ENCODE data around the gene DSC3. TPM values are rescaled to one million over a fixed set of nuclear protein-coding genes. Genes with fewer than 3 reads are reported as not detected.

Gene DSC3
- total RNA-seq, 1 experiment from 2014 or later = 60.8 TPM

GRCh38 chr18:30944773-30945417, 97.6 kb downstream of the DSC3 start:
- ChIA-PET CTCF (interaction anchor here (0.6 to 1.1 kb wide), 2 partner anchors 11 to 25 kb away, joined by 3 read pairs; no protein-coding TSS in a partner anchor), POLR2A (no interaction called here)
- BruUV-seq (replicated peaks) = no TSS peak
- Mint-ChIP-seq H3K36me3 (ENCODE audit: insufficient read depth, unreplicated experiment) (no peaks in the 10 kb centered on the region), H3K4me1 (ENCODE audit: insufficient read depth, unreplicated experiment) (peaks cover 2% of the 10 kb centered on the region), H3K27ac (ENCODE audit: low read depth, unreplicated experiment) (no peak overlapping the region), H3K9me3 (ENCODE audit: unreplicated experiment) (peaks cover 17% of the 10 kb centered on the region), H3K27me3 (ENCODE audit: insufficient read depth, unreplicated experiment) (peaks cover 18% of the 10 kb centered on the region), H3K4me3 (ENCODE audit: unreplicated experiment) (no peak overlapping the region)
- TF ChIP-seq CTCF (IDR thresholded peaks at IDR 0.05; ENCODE audit: unreplicated experiment) = no peak
- intact Hi-C loops (cut with micrococcal nuclease) = no loop called here
- DNase-seq (ENCODE audit: unreplicated experiment) = no peak

GRCh38 chr18:30940952-30941539, 101.5 kb downstream of the DSC3 start:
- DNase-seq (ENCODE audit: unreplicated experiment) = no peak
- Mint-ChIP-seq H3K36me3 (ENCODE audit: insufficient read depth, unreplicated experiment) (no peaks in the 10 kb centered on the region), H3K27me3 (ENCODE audit: insufficient read depth, unreplicated experiment) (peaks cover 11% of the 10 kb centered on the region), H3K27ac (ENCODE audit: low read depth, unreplicated experiment) (no peak overlapping the region), H3K4me3 (ENCODE audit: unreplicated experiment) (no peak overlapping the region), H3K9me3 (ENCODE audit: unreplicated experiment) (peaks cover 17% of the 10 kb centered on the region), H3K4me1 (ENCODE audit: insufficient read depth, unreplicated experiment) (no peaks in the 10 kb centered on the region)
- CTCF ChIA-PET = interaction anchor here (0.6 to 1.1 kb wide), 3 partner anchors 11 to 518 kb away, joined by 3 read pairs; no protein-coding TSS in a partner anchor
- intact Hi-C loops (cut with micrococcal nuclease) = no loop called here
- no TSS peak for BruUV-seq (replicated peaks)
- no peak for TF ChIP-seq CTCF (IDR thresholded peaks at IDR 0.05; ENCODE audit: unreplicated experiment)
- POLR2A ChIA-PET = interaction anchor here (1.1 kb wide), 1 partner anchor 12 kb away, joined by 3 read pairs; no protein-coding TSS in a partner anchor

Other genes with a start within 250 kb of the DSC3 start
- gene DSC2, start 59.7 kb upstream of the DSC3 start, total RNA-seq (2022) = 11.3 and 17.6 TPM in 2 replicates
- gene DSC1, start 120.1 kb upstream of the DSC3 start, total RNA-seq (2022) = not detected in 2 replicates